HepG2 (cell line): ENCODE results near the gene EXTL1. TPM values are rescaled to one million over a fixed set of nuclear protein-coding genes. Genes with fewer than 3 reads are reported as not detected.
"Not testable (repeated sequence)": the region's sequence is repeated elsewhere in the genome, so short reads cannot be mapped to it uniquely, and the experiment has no call there.

ENCODE experiments used
- ATAC-seq: fragments of 200-7000 bp; cut with Tn5 transposase; 3 replicates; pipeline ENCODE4 v1.9.1; 2020; ENCODE audit warnings: mild to moderate bottlenecking, moderate library complexity
- BruUV-seq: library from RNA; stranded (reverse); fragments of 400-500 nt; replicated peaks from 2 replicates; lab custom pipeline; 2021; lab: Mats Ljungman, UMichigan
- CTCF ChIA-PET: fragments of 300-600 bp; formaldehyde crosslinking; extraction: SDS; loops from one replicate; lab custom pipeline; 2021; ENCODE audit warnings: low total read pairs, inconsistent platforms, low intra/inter-chr PET ratio; lab: Yijun Ruan, JAX
- POLR2A ChIA-PET: fragments of 350-600 bp; sonication (Branson Sonifier 250); formaldehyde crosslinking; loops from one replicate; lab custom pipeline; 2020; ENCODE audit warnings: antibody characterized with exemption, inconsistent platforms; lab: Yijun Ruan, JAX
- DNase-seq: peaks from one replicate; pipeline ENCODE4 v3.0.0-alpha.2; 2015; ENCODE audit warnings: low spot score
- FAIRE-seq: peaks from 3 replicates; lab custom pipeline; 2011; peaks lifted over from hg19 to GRCh38; lab: Jason Lieb, UNC
- H2AFZ ChIP-seq: one replicate; pipeline ENCODE4 v1.6.1; 2011; ENCODE audit warnings: low read length, inconsistent platforms
- H3K27ac ChIP-seq: fragments of 300-600 bp; 3 replicates; pipeline ENCODE4 v1.8.0; 2011; ENCODE audit warnings: mixed run types, mild to moderate bottlenecking, mixed read lengths, low read length, inconsistent platforms; ENCODE audit not compliant: insufficient read depth; ENCODE audit errors: extremely low read length
- H3K27me3 ChIP-seq, 2 experiments: fragments of 200-600 bp in 1 of 2; 2 replicates in 1 of 2; 3 replicates in 1 of 2; pipeline versions ENCODE4 v1.6.0 to v1.8.0; 2011; ENCODE audit warnings: low read length in 2 of 2, mild to moderate bottlenecking in 2 of 2, moderate library complexity in 2 of 2, inconsistent platforms in 1 of 2; ENCODE audit not compliant: insufficient read depth in 2 of 2, control insufficient read depth in 1 of 2
- H3K36me3 ChIP-seq, 2 experiments: fragments of 200-600 bp in 1 of 2; replicated peaks in 1 of 2; 2 replicates in 1 of 2; 3 replicates in 1 of 2; pipeline versions ENCODE4 v1.5.1 to v1.8.0; 2011; ENCODE audit warnings: low read length in 2 of 2, inconsistent platforms in 1 of 2; ENCODE audit not compliant: insufficient read depth in 2 of 2, control insufficient read depth in 1 of 2
- H3K4me1 ChIP-seq: 2 replicates; pipeline ENCODE4 v1.5.1; 2012; ENCODE audit warnings: low read length, inconsistent platforms; ENCODE audit not compliant: insufficient read depth
- H3K4me2 ChIP-seq: 2 replicates; pipeline ENCODE4 v1.6.0; 2011; ENCODE audit warnings: low read depth, low read length, inconsistent platforms
- H3K4me3 ChIP-seq, 3 experiments: fragments of 200-600 bp in 1 of 3; sonication (generic), shearing (Covaris generic) in 1 of 3; replicated peaks in 1 of 3; 2 replicates each; pipeline ENCODE4 v1.5.1; 2011 to 2016; ENCODE audit warnings: low read length in 3 of 3, inconsistent platforms in 2 of 3, low read depth in 2 of 3, mild to moderate bottlenecking in 2 of 3, control low read depth in 1 of 3, mixed read lengths in 1 of 3; ENCODE audit not compliant: insufficient read depth in 1 of 3
- H3K79me2 ChIP-seq: one replicate; pipeline ENCODE4 v1.6.1; 2011; ENCODE audit warnings: low read length, inconsistent platforms; ENCODE audit not compliant: insufficient read depth
- H3K9ac ChIP-seq: 2 replicates; pipeline ENCODE4 v1.6.0; 2011; ENCODE audit warnings: mild to moderate bottlenecking, low read depth, low read length, inconsistent platforms; ENCODE audit not compliant: insufficient read depth
- H3K9me3 ChIP-seq: 2 replicates; pipeline ENCODE4 v1.5.1; 2012; ENCODE audit warnings: mild to moderate bottlenecking, low read length
- H4K20me1 ChIP-seq: 2 replicates; pipeline ENCODE4 v1.6.0; 2011; ENCODE audit warnings: inconsistent platforms, mild to moderate bottlenecking, low read length, moderate library complexity; ENCODE audit not compliant: insufficient read depth
- JDP2 ChIP-seq: sonication (generic); formaldehyde crosslinking; IDR thresholded peaks from 2 replicates; pipeline ENCODE4 v1.8.1; 2022; ENCODE audit warnings: missing genetic modification reagents, borderline replicate concordance
- NR2F6 ChIP-seq, 2 experiments: IDR thresholded peaks; 2 replicates each; pipeline ENCODE4 v1.6.1; 2016; ENCODE audit warnings: antibody characterized with exemption in 1 of 2, mild to moderate bottlenecking in 1 of 2
- ZNF383 ChIP-seq: sonication (generic); formaldehyde crosslinking; IDR thresholded peaks from 2 replicates; pipeline ENCODE4 v1.4.0; 2020; ENCODE audit warnings: missing genetic modification reagents, mild to moderate bottlenecking, borderline replicate concordance
- ZNF788 ChIP-seq: sonication (generic); formaldehyde crosslinking; IDR thresholded peaks from 2 replicates; pipeline ENCODE4 v1.5.0; 2020; ENCODE audit warnings: mild to moderate bottlenecking, missing genetic modification reagents, borderline replicate concordance
- ZSCAN21 ChIP-seq: sonication (generic); formaldehyde crosslinking; IDR thresholded peaks from 2 replicates; pipeline ENCODE4 v1.8.0; 2022; ENCODE audit warnings: mild to moderate bottlenecking, missing genetic modification reagents, moderate library complexity, borderline replicate concordance
- WGBS: methylation state at CpG from one replicate; pipeline ENCODE4 v1.1.6; 2017; ENCODE audit warnings: low lambda C conversion rate; 5-methylcytosine and 5-hydroxymethylcytosine counted together
- in situ Hi-C: cut with HindIII; loops from 2 replicates; pipeline ENCODE4 v1.10.0; 2017; ENCODE audit warnings: low pct_unique_long_range_greater_than_20kb; ENCODE audit not compliant: extremely low pct_ligation_motif_present
- intact Hi-C: fragments of 100-400 bp; cut with micrococcal nuclease; formaldehyde crosslinking; loops from one replicate; pipeline ENCODE4 v1.10.0; 2022; ENCODE audit not compliant: unreplicated experiment
- polyA plus RNA-seq, 8 experiments: library from polyadenylated mRNA; depleted of rRNA in 3 of 8; stranded (reverse) in 7 of 8; unstranded in 1 of 8; fragments of >200 nt; fragmentation: Illumina TruSeq in 4 of 8; extraction: Trizol in 4 of 8; gene quantifications; 2 replicates each; pipeline versions ENCODE4 v1.2.1 to v1.2.3, GENCODE V29; 2011 to 2016; ENCODE audit warnings: low read depth in 4 of 8, missing spikeins in 1 of 8, mixed read lengths in 1 of 8; ENCODE audit not compliant: insufficient read depth in 1 of 8
- total RNA-seq, 5 experiments: library from RNA; depleted of rRNA; stranded (reverse); fragments of >200 nt; fragmentation: Illumina TruSeq; extraction: Trizol; gene quantifications; 2 replicates each; pipeline ENCODE4 v1.2.3, GENCODE V29; 2016; ENCODE audit warnings: low read depth in 1 of 5
- TF ChIP-seq, protein P1 (sequence below): sonication (generic); formaldehyde crosslinking; conservative IDR thresholded peaks from 2 replicates; pipeline ENCODE4 v1.8.0; 2022; ENCODE audit warnings: mild to moderate bottlenecking, moderate library complexity, missing genetic modification reagents
- TF ChIP-seq, protein P2 (sequence below): sonication (generic); formaldehyde crosslinking; IDR thresholded peaks from 2 replicates; pipeline ENCODE4 v1.4.0; 2020; ENCODE audit warnings: mild to moderate bottlenecking, missing genetic modification reagents
- TF ChIP-seq, protein P3 (sequence below): sonication (generic); formaldehyde crosslinking; IDR thresholded peaks from 2 replicates; pipeline ENCODE4 v1.5.0; 2020; ENCODE audit warnings: mild to moderate bottlenecking, missing genetic modification reagents

EXTL1 gene
- total and polyA plus RNA-seq, 2 of the 13 experiments (the other 11 are each of a cell fraction or from before 2014, with no cell fraction given) = 0.35 to 1.0 TPM

DNA sequence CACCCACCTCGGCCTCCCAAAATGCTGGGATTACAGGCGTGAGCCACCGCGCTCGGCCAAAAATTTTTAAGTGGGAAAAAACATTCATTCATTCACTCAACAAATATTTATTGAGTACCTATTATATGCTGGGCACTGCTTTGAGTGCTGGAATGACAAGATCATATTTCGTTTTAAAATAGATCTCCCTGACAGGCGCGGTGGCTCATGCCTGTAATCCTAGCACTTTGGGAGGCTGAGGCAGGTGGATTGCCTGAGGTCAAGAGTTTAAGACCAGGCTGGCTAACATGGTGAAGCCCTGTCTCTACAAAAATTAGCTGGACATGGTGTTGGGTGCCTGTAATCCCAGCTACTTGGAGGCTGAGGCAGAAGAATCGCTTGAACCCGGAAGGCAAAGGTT is 34.8 kb upstream of the EXTL1 start:
- H3K9me3 ChIP-seq, H3K4me2 ChIP-seq, H3K4me3 ChIP-seq, H3K79me2 ChIP-seq, POLR2A ChIA-PET, ATAC-seq, H2AFZ ChIP-seq, H3K9ac ChIP-seq, in situ Hi-C loops, H4K20me1 ChIP-seq, BruUV-seq, H3K27me3 ChIP-seq, H3K4me1 ChIP-seq, DNase-seq, FAIRE-seq, intact Hi-C loops, H3K27ac ChIP-seq, CTCF ChIA-PET: not testable (repeated sequence)
- WGBS = 96% methylated on average over 10 of the region's 10 CpGs
- peaks cover 23 to 45% of the 10 kb centered on the region in 2 experiments for H3K36me3 ChIP-seq

DNA sequence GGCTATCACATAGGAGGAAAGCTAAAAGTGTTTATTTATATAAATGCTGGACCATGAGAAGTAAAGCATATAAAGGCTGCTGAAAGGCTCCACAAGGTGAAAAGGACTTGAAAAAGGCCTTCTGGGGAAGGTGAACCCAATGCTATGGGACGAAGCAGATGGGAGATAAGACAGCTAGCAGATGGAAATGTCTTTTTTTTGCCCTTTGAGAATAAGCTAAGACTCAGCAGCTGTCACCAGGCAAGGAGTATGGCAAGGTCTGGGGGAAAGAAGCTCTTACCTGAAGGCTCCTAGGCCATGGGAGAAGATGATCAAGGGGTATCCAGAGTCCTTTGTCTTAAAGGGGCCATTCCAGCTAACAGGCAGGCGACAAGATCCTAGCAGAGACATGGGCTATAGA is 33.6 kb upstream of the EXTL1 start:
- Histone ChIP-seq H3K9me3 (no peaks in the 10 kb centered on the region), H3K27me3 (no peaks in the 10 kb centered on the region), H3K36me3 (peaks cover 13 to 35% of the 10 kb centered on the region in 2 experiments), H4K20me1 (no peaks in the 10 kb centered on the region), H3K9ac (no peak overlapping the region), H3K27ac (no peak overlapping the region), H3K79me2 (no peaks in the 10 kb centered on the region), H3K4me1 (no peaks in the 10 kb centered on the region), H2AFZ (no peak overlapping the region), H3K4me3 (no peak overlapping the region), H3K4me2 (no peak overlapping the region)
- 98% methylated on average over 2 of the region's 2 CpGs for whole genome bisulfite sequencing
- in situ Hi-C loops (no loop called here), intact Hi-C loops (no loop called here)
- FAIRE-seq (no peak), DNase-seq (no peak), ATAC-seq (no peak)
- ChIA-PET CTCF (no interaction called here), POLR2A (interaction anchor here (1.1 kb wide), 1 partner anchor 10 kb away, joined by 3 read pairs; the partner anchor contains the start of gene PAFAH2)
- no TSS peak for BruUV-seq
- TF ChIP-seq ZNF788 (CRISPR knock-in tag) (no peak), JDP2 (CRISPR knock-in tag) (no peak), ZSCAN21 (CRISPR knock-in tag) (no peak), ZNF383 (no peak), NR2F6 (IDR thresholded peaks at IDR 0.05) (no peak), NR2F6 (CRISPR knock-in tag; IDR thresholded peaks at IDR 0.05) (no peak)
- TF ChIP-seq, protein P1, sequence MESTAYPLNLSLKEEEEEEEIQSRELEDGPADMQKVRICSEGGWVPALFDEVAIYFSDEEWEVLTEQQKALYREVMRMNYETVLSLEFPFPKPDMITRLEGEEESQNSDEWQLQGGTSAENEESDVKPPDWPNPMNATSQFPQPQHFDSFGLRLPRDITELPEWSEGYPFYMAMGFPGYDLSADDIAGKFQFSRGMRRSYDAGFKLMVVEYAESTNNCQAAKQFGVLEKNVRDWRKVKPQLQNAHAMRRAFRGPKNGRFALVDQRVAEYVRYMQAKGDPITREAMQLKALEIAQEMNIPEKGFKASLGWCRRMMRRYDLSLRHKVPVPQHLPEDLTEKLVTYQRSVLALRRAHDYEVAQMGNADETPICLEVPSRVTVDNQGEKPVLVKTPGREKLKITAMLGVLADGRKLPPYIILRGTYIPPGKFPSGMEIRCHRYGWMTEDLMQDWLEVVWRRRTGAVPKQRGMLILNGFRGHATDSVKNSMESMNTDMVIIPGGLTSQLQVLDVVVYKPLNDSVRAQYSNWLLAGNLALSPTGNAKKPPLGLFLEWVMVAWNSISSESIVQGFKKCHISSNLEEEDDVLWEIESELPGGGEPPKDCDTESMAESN (CRISPR knock-in tag) = no peak
- TF ChIP-seq, protein P2, sequence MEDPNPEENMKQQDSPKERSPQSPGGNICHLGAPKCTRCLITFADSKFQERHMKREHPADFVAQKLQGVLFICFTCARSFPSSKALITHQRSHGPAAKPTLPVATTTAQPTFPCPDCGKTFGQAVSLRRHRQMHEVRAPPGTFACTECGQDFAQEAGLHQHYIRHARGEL (CRISPR knock-in tag) = no peak
- TF ChIP-seq, protein P3, sequence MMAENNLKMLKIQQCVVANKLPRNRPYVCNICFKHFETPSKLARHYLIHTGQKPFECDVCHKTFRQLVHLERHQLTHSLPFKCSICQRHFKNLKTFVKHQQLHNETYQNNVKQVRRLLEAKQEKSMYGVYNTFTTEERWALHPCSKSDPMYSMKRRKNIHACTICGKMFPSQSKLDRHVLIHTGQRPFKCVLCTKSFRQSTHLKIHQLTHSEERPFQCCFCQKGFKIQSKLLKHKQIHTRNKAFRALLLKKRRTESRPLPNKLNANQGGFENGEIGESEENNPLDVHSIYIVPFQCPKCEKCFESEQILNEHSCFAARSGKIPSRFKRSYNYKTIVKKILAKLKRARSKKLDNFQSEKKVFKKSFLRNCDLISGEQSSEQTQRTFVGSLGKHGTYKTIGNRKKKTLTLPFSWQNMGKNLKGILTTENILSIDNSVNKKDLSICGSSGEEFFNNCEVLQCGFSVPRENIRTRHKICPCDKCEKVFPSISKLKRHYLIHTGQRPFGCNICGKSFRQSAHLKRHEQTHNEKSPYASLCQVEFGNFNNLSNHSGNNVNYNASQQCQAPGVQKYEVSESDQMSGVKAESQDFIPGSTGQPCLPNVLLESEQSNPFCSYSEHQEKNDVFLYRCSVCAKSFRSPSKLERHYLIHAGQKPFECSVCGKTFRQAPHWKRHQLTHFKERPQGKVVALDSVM (CRISPR knock-in tag) = no peak
